Measurements from ENCODE around the gene CLPSL2. TPM values are rescaled to one million over a fixed set of nuclear protein-coding genes. Genes with fewer than 3 reads are reported as not detected.
A peak's percentile ranks its signal among the peaks of the same experiment; 100 is the strongest.

CLPSL2 gene
- total RNA-seq, 3 donors from 2014 or later: not detected

DNA sequence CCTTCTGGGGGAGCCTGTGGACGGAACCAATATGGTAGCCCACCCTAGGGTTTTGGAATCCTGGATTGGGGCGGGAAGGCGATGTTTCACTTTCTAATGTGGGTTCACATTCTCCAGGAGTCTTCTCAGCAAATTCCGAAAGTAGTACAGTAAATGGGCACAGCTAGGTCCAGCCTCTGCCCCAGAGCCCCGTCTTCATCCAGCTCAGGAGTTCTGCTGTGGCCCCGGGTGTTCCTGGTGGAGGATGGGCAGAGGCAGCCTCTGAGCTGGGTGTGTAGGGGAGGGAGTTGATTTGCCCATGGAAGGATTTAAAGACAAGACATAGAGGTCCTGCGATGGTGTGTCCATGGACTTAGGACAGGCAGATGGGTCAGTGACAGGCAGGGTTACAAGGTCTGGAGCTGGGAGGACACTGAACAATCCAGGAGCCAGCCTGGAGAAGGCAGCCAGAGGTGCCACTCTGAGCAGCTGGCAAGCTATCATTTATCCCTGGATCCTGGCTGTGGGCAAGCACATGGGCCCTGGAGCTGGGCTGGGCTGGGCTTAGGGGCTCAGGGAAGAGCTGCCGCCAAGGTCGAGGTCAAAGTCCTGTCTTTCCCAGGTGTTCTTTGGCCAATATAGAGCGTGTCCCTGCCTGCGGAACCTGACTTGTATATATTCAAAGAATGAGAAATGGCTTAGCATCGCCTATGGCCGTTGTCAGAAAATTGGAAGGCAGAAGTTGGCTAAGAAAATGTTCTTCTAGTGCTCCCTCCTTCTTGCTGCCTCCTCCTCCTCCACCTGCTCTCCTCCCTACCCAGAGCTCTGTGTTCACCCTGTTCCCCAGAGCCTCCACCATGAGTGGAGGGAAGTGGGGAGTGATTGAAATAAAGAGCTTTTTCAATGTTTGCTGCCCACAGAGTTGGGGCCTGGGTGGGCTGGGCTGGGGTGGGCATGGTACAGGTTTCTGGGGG, 11.1 kb downstream of the CLPSL2 start:
- Mint-ChIP-seq H3K36me3 (ENCODE audit: insufficient read depth) (no peaks in the 10 kb centered on the region), H3K4me1 (ENCODE audit: low read depth) (no peaks in the 10 kb centered on the region), H3K9me3 (no peaks in the 10 kb centered on the region), H3K4me3 (no peak overlapping the region), H3K27me3 (ENCODE audit: low read depth) (peaks cover 60% of the 10 kb centered on the region)
- DNase-seq (no peak), ATAC-seq (no peak)

DNA sequence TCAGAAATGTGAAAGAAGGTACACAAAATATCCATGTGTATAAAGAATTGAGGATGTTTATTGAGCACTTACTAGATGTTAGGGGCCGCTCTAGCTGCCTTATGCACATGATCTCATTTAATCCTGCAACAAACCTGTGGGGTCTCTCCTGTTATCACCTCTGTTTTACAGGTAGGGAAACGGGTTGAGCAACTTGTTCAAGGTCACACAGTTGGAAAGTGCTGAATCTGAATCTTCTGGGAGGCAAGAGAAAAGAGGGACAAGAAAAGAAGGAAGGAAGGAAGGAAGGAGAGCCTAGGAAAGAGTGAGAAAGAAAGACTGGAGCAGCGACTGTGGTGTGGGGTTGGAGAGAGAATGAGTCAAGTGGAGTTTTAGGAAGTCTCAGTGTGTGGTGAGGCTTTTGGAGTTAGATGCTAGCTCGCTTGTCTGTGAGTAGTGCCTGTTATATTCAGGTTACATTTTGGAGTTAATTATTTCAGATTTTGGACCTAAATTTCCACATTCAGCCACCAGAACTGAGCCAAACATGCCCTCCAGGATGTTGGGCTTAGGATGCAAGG, 12.1 kb downstream of the CLPSL2 start:
- H3K36me3 Mint-ChIP-seq (ENCODE audit: insufficient read depth): no peaks in the 10 kb centered on the region
- DNase-seq (no peak), ATAC-seq (no peak)
- H3K27me3 Mint-ChIP-seq (ENCODE audit: low read depth): peaks cover 60% of the 10 kb centered on the region
- no peaks in the 10 kb centered on the region for H3K4me1 Mint-ChIP-seq (ENCODE audit: low read depth)
- H3K4me3 Mint-ChIP-seq: no peak overlapping the region
- H3K9me3 Mint-ChIP-seq: no peaks in the 10 kb centered on the region

DNA sequence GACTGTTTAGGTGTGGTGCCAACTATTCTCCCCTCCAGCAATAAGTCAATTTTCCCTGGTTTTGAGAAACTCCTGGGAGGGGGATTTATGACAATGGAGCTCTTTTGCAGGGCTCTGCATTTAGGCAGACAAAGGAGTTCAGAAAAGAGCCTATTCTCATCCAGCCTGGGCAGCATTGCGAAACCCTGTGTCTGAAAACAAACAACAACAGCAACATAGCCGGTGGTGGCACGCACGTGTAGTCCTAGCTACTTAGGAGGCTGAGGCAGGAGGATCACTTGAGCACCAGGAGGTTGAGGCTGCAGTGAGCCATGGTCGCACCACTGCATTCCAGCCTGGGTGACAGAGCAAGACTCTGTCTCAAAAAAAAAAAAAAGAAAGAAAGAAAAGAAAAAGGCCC, 14.3 kb downstream of the CLPSL2 start:
- ATAC-seq (no peak), DNase-seq (no peak)
- Mint-ChIP-seq H3K4me3 (no peak overlapping the region), H3K36me3 (ENCODE audit: insufficient read depth) (no peaks in the 10 kb centered on the region), H3K9me3 (no peaks in the 10 kb centered on the region), H3K4me1 (ENCODE audit: low read depth) (no peaks in the 10 kb centered on the region), H3K27me3 (ENCODE audit: low read depth) (peaks cover 45% of the 10 kb centered on the region)

DNA sequence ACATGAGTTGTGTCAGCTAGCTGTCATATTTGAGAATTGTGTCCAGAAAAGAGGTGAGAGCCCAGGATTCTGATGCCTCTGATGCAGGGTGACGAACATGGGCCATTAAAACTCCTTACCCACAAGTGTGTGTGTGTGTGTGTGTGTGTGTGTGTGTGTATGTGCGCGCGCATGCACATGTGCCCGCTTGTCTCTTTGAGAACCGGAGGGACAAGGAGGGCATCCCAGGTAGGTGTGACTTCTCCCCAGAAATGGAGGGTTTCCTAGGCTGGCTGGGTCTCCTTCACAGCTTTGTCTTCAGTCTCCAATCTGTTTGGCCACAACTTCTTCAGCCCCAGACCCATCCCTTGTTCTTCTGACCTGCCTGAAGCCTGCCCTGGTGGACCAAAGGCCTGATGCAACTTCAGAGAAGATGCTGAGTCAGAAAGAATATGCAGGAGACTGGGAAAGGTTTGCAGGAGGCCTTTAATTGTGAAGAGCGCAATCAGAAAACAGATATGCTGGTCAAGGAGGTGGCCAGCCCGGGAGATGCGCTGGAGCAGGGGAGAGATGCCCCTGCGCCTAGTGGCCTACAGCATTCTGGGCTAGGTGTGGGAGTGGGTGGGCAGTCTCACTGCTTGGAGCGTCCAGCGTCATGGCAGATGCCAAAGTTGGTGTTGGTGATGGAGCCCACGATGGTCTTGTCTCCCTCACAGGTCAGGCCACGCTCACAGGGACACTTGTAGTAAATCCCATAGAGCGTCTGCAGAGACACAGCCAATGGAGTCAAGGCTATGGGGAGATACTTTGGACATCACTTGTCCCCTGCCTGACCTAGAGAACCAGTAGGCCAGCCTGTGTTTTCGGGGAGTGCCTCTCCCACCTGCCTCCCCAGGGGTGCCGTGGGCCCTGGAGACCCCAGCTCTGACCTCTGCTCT, 18.4 kb downstream of the CLPSL2 start:
- Mint-ChIP-seq H3K36me3 (ENCODE audit: insufficient read depth) (no peaks in the 10 kb centered on the region), H3K4me3 (no peak overlapping the region), H3K27me3 (ENCODE audit: low read depth) (peaks cover 14% of the 10 kb centered on the region), H3K4me1 (ENCODE audit: low read depth) (no peaks in the 10 kb centered on the region), H3K9me3 (no peaks in the 10 kb centered on the region)
- ATAC-seq: no peak
- DNase-seq: no peak

DNA sequence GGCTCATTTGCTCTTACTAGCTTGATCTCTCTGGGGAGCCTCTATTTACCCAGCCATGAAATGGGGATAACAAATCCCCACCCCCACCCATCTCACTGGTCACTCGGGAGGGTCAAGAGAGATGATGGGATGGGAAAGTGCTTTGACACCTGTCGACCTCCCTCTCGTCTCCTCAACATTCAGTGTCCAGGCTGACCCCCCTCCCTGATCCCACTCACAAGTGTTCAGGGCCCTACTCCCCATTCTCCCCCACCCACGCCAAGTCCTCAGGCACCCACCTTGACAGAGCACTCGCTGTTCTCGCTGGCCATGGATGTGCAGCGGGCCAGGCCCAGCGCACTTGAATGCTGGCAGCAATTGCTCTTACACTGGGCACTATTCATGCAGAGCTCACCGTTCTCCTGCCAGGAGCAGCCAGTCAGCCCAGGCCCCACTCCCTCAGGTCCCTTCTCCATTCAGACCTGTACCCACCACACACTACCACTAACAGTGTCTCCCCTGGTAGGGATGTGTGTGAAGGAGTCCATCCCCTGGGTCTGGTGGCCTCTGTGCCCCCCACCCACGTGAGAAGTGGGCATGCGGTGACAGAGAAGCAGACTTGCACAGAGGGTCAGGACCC, 19.2 kb downstream of the CLPSL2 start:
- ATAC-seq (no peak), DNase-seq (no peak)
- H3K27me3 Mint-ChIP-seq (ENCODE audit: low read depth): peaks cover 7% of the 10 kb centered on the region
- H3K36me3 Mint-ChIP-seq (ENCODE audit: insufficient read depth): no peaks in the 10 kb centered on the region
- H3K4me3 Mint-ChIP-seq: no peak overlapping the region
- no peaks in the 10 kb centered on the region for H3K4me1 Mint-ChIP-seq (ENCODE audit: low read depth)
- H3K9me3 Mint-ChIP-seq: no peaks in the 10 kb centered on the region

DNA sequence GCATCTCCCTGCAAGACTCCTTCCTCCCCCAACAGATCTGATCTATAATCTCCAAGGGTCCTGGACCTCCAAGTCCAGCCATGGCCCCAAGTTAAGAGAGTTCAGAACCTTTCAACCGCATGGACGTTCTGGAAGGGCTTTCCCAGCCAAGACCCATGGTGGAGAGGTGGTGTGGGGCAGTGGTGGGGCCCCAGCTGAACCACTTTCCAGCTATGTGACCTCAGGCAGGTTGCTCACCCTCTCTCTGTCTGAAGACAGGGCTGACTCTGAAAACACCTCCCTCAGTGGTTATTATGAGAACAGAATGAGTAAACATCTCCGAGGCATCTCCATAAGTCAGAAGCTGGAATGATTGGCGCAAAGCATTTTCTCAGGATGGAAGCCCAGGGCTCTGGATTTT, 19.8 kb downstream of the CLPSL2 start:
- DNase-seq (no peak), ATAC-seq (no peak)
- H3K36me3 Mint-ChIP-seq (ENCODE audit: insufficient read depth): no peaks in the 10 kb centered on the region
- no peaks in the 10 kb centered on the region for H3K4me1 Mint-ChIP-seq (ENCODE audit: low read depth)
- peaks cover 4% of the 10 kb centered on the region for H3K27me3 Mint-ChIP-seq (ENCODE audit: low read depth)
- no peaks in the 10 kb centered on the region for H3K9me3 Mint-ChIP-seq
- no peak overlapping the region for H3K4me3 Mint-ChIP-seq

DNA sequence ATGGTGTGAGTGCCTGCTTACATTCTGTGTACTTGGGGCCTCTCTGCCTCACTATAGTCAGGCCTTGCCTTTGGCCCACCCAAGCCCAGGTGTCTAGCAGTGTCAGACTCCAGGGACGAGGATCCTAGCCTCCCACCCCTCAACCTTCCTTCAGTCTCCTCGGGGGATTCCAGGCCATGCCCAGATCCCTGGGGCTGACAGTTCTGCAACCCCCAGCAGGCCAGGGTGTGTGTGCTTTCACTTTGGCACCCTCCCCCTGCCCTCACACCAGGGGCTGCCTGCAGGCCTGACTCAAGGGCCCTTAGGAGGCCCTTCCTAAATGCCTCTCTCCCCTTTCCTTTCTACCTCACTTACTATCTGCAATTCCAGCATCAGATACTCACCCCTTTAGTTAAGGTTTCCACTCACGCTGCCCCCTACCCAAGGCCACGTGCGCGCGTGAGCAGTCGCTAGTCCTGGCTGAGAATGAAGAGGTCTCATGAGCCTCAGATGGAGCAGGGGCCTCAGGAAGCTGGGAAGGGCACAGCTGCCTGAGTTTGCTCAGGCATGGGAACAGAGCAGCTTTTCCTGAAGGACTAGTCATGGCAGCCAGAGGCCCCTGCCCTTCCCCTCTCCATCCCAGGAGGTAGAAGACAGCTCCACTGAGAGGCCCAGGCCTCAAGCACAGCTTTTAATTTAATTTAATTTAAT, 21.6 kb downstream of the CLPSL2 start:
- Mint-ChIP-seq H3K9me3 (no peaks in the 10 kb centered on the region), H3K4me3 (no peak overlapping the region), H3K4me1 (ENCODE audit: low read depth) (no peaks in the 10 kb centered on the region), H3K36me3 (ENCODE audit: insufficient read depth) (no peaks in the 10 kb centered on the region), H3K27me3 (ENCODE audit: low read depth) (peaks cover 4% of the 10 kb centered on the region)
- DNase-seq: no peak
- no peak for ATAC-seq

DNA sequence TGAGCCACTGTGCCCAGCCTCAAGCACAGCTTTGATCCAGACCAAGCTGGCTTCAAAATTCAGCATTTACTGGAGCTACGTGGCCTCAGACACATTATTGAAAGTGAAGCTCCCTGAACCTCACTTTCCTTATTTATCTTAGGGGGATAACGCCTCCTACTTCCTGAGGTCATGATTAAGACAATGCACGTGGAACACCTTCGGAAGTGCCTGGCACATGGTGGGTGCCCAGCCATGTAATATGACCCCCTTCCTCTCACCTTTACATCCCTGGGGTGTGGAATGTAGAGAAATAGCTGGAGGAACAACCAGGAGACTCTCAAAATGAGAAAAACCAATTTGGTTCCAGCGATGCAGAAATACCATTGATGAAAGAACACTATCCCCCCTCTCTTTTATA, 22.3 kb downstream of the CLPSL2 start:
- DNase-seq (no peak), ATAC-seq (no peak)
- peaks cover 4% of the 10 kb centered on the region for H3K27me3 Mint-ChIP-seq (ENCODE audit: low read depth)
- no peaks in the 10 kb centered on the region for H3K9me3 Mint-ChIP-seq
- no peaks in the 10 kb centered on the region for H3K36me3 Mint-ChIP-seq (ENCODE audit: insufficient read depth)
- H3K4me3 Mint-ChIP-seq: no peak overlapping the region
- H3K4me1 Mint-ChIP-seq (ENCODE audit: low read depth): no peaks in the 10 kb centered on the region

DNA sequence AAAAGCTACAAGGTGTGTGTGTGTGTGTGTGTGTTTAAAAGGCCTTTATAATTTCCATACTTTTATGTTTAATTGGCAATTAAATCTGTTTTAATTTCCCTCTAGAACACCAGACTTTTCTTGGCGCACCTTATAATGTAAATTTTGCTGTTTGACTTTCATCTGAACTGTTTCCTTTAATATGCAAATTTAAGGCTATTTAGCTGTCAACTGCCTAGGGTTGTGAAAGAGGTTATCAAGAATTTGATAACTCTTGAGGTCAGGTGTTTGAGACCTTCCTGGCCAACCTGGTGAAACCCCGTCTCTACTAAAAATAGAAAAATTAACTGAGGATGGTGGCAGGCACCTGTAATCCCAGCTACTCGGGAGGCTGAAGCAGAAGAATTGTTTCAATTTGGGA, 24.8 kb downstream of the CLPSL2 start:
- H3K4me3 Mint-ChIP-seq: no peak overlapping the region
- peaks cover 13% of the 10 kb centered on the region for H3K27me3 Mint-ChIP-seq (ENCODE audit: low read depth)
- ATAC-seq (no peak), DNase-seq (no peak)
- no peaks in the 10 kb centered on the region for H3K36me3 Mint-ChIP-seq (ENCODE audit: insufficient read depth)
- H3K4me1 Mint-ChIP-seq (ENCODE audit: low read depth): peaks cover 3% of the 10 kb centered on the region
- H3K9me3 Mint-ChIP-seq: no peaks in the 10 kb centered on the region

DNA sequence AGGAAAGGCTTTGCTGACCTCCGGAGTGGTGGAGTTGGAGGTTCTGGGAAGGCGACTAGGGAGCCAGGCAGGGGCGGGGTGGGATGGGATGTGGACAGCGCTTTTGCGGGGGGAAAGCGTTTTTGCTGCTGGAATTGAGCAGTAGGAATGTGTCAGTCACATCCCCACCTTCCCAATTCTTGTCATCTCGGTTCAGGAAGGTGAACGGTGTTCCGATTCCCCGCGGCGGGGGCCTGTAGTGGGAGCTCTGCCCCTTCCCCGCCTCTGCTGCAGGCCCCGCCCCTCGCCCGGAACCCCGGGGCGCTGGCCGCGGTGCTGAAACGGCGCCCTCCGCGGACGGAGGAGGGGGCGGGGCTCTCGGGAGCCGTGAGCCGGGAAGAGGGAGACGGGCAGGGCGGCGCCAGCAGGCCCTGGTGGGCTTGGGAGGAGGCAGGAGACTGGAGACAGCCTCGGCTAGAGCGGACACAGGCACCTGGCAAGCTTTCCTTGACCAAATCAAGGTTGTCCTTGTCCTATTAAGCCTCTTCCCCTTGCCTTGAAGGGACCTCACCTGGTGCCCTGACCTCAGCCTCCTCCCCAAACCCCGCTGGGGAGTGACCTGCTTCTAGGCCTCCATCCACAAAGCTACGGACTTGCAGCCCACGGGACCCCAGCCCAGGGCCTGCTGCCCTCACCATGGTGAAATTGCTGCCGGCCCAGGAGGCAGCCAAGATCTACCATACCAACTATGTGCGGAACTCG, 28.8 kb downstream of the CLPSL2 start, which contains the start of gene LHFPL5:
LHFPL5 (plus strand) TSS at position 357 of the 741 bp plus-strand sequence; CDS start at position 676, 319 bp downstream.
- Mint-ChIP-seq H3K9me3 (no peaks in the 10 kb centered on the region), H3K4me3 (no peak within 1 kb of the TSS), H3K36me3 (ENCODE audit: insufficient read depth) (no peaks in the 10 kb centered on the region), H3K27me3 (ENCODE audit: low read depth) (peaks cover 32% of the 10 kb centered on the region), H3K4me1 (ENCODE audit: low read depth) (peaks cover 3% of the 10 kb centered on the region)
- ATAC-seq (peak; percentile 82 to 83), DNase-seq (peak; percentile 23)

DNA sequence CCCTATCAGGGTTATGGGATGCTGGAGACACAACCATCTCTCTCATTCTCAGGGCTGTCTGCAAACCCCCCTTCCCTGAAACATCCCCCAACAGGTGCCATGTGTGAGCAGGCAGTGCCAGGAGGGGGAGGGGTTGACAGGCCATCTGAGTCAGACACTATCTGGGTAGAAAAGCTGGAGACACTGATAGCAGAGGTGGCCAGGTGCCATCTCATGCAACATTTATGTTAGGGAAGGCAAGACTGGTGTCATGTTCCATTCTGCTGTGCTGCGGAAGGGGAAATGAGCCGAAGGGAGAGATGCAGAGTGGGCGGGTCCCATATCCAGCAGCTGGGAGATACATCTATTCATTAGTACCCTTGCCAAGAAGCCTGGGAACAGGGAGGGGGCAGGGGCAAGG, 32.3 kb downstream of the CLPSL2 start:
- no peaks in the 10 kb centered on the region for H3K9me3 Mint-ChIP-seq
- peaks cover 32% of the 10 kb centered on the region for H3K27me3 Mint-ChIP-seq (ENCODE audit: low read depth)
- H3K36me3 Mint-ChIP-seq (ENCODE audit: insufficient read depth): no peaks in the 10 kb centered on the region
- DNase-seq (no peak), ATAC-seq (no peak)
- H3K4me3 Mint-ChIP-seq: no peak overlapping the region
- peaks cover 3% of the 10 kb centered on the region for H3K4me1 Mint-ChIP-seq (ENCODE audit: low read depth)

DNA sequence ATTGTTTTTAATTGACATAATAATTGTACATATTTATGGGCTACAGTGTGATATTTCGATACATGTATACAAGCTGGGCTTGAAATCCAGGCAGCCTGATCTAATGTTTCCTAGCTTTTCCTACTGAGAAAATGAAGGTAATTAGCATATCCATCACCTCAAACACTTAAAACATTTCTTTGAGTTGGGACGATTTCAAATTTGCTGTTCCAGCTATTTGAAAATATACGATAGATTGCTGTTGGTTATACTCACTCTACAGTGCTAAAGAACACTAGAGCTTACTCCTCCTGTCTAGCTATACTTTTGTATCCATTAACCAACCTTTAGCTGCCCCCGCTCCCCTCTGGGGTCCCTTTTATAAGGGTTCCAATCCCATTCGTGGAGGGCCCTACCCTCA, 33.4 kb downstream of the CLPSL2 start:
- Mint-ChIP-seq H3K36me3 (ENCODE audit: insufficient read depth) (no peaks in the 10 kb centered on the region), H3K4me1 (ENCODE audit: low read depth) (peaks cover 2% of the 10 kb centered on the region), H3K27me3 (ENCODE audit: low read depth) (peaks cover 33% of the 10 kb centered on the region), H3K9me3 (no peaks in the 10 kb centered on the region), H3K4me3 (no peak overlapping the region)
- DNase-seq: no peak
- ATAC-seq: no peak
